Measurements from ENCODE around the gene VAMP3.
A peak's percentile ranks its signal among the peaks of the same experiment; 100 is the strongest.

Gene VAMP3

DNA sequence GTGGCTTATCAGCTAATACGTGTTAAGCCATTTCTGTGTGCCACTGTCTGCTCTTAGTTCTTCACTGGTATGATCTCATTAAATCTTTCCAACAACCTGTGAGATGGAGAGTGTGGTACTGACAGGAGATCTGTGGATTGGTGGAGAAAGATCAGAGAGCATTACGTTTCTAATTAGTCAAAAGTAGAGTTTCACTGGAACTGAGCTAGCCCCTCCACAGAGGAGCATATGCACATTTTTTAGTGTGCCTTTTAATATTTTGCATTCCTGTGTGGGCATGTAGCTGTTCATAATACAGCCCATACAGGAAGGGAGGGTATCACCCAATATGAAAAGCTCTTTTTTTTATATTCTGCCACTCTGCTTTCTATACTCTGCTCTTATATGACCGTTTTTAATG is 50.2 kb downstream of the VAMP3 start:
- no peaks in the 10 kb centered on the region for H3K4me1 Mint-ChIP-seq
- H3K36me3 Mint-ChIP-seq = peaks cover 27% of the 10 kb centered on the region
- no peak overlapping the region for H3K4me3 Mint-ChIP-seq
- H3K27ac Mint-ChIP-seq = no peak overlapping the region
- no peaks in the 10 kb centered on the region for H3K9me3 Mint-ChIP-seq
- DNase-seq (ENCODE audit: low spot score in 2 of 2) (no peak), ATAC-seq (no peak)

GRCh38 chr1:7824701-7825100 is 53.6 kb downstream of the VAMP3 start:
- Mint-ChIP-seq H3K36me3 (peaks cover 31% of the 10 kb centered on the region), H3K4me1 (peaks cover 6% of the 10 kb centered on the region), H3K9me3 (no peaks in the 10 kb centered on the region), H3K27ac (no peak overlapping the region), H3K4me3 (no peak overlapping the region)
- ATAC-seq (no peak), DNase-seq (ENCODE audit: low spot score in 2 of 2) (no peak)

DNA sequence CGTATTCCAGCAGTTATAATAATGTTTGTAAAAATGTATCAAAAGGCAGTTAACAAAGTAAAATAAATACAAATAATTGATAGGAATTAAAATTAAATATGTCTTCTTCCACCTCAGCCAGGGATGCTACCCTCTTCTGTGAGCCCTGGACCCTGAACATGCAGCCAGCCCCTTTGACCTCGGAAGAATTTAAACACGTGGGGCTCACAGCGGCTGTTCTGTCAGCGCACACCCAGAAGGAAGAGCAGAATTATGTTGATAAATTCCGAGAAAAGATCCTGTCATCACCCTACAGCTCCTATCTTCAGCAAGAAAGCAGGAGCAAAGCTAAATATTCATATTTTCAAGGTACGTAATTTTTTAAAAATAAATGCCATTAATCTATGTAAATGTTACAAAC is 55.3 kb downstream of the VAMP3 start:
- Mint-ChIP-seq H3K9me3 (no peaks in the 10 kb centered on the region), H3K36me3 (peaks cover 32% of the 10 kb centered on the region), H3K4me1 (peaks cover 18% of the 10 kb centered on the region), H3K4me3 (peak overlapping the region; percentile 79), H3K27ac (peak overlapping the region; percentile 89)
- ATAC-seq (no peak), DNase-seq (ENCODE audit: low spot score in 2 of 2) (no peak)

DNA sequence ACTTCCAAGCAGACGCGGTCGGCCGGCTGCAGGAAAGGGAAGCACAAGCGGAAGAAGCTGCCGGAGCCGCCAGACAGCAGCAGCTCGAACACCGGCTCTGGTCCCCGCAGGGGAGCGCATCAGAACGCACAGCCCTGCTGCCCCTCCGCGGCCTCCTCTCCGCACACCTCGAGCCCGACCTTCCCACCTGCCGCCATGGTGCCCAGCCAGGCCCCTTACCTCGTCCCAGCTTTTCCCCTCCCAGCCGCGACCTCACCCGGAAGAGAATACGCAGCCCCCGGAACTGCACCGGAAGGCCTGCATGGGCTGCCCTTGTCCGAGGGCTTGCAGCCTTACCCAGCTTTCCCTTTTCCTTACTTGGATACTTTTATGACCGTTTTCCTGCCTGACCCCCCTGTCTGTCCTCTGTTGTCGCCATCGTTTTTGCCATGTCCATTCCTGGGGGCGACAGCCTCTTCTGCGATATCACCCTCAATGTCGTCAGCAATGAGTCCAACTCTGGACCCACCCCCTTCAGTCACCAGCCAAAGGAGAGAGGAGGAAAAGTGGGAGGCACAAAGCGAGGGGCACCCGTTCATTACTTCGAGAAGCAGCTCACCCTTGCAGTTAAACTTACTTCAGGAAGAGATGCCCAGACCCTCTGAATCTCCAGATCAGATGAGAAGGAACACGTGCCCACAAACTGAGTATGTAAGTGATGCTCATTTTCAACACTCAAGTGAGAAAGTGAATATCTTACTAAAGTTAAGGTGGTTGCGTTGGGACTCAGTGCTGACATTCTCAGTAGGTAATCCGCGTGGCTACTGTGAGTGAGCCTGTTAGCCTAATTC is 56.2 kb downstream of the VAMP3 start:
- Mint-ChIP-seq H3K9me3 (no peaks in the 10 kb centered on the region), H3K4me3 (peak overlapping the region; percentile 79), H3K27ac (peak overlapping the region; percentile 89), H3K36me3 (peaks cover 36% of the 10 kb centered on the region), H3K4me1 (peaks cover 23% of the 10 kb centered on the region)
- DNase-seq (ENCODE audit: low spot score in 2 of 2) (peak; percentile 8 to 64), ATAC-seq (peak; percentile 79)
